IgD-negative memory B cell (primary cell): ENCODE measurements around the gene HSPBP1. TPM values are rescaled to one million over a fixed set of nuclear protein-coding genes. Genes with fewer than 3 reads are reported as not detected.

Experiments used
- H3K27ac Mint-ChIP-seq, 3 donors: one replicate each; pipeline ENCODE4 v1.8.0; 2020 to 2022; ENCODE audit warnings: mild to moderate bottlenecking in 3 of 3, mixed read lengths in 3 of 3, moderate library complexity in 1 of 3
- H3K27me3 Mint-ChIP-seq: one replicate; pipeline ENCODE4 v1.8.0; 2021; ENCODE audit warnings: mixed read lengths
- H3K36me3 Mint-ChIP-seq: one replicate; pipeline ENCODE4 v1.8.0; 2020; ENCODE audit warnings: mild to moderate bottlenecking, mixed read lengths
- H3K4me1 Mint-ChIP-seq, 3 donors: one replicate each; pipeline ENCODE4 v1.8.0; 2020 to 2022; ENCODE audit warnings: mixed read lengths in 3 of 3, mild to moderate bottlenecking in 1 of 3
- H3K4me3 Mint-ChIP-seq, 4 donors: one replicate each; pipeline ENCODE4 v1.8.0; 2020 to 2022; ENCODE audit warnings: mild to moderate bottlenecking in 4 of 4, mixed read lengths in 4 of 4, moderate library complexity in 3 of 4
- H3K9me3 Mint-ChIP-seq, 3 donors: one replicate each; pipeline ENCODE4 v1.8.0; 2020 to 2021; ENCODE audit warnings: mixed read lengths in 3 of 3, mild to moderate bottlenecking in 1 of 3
- polyA plus RNA-seq: library from polyadenylated mRNA; unstranded; fragments of 300-500 nt; fragmentation: Illumina TruSeq; gene quantifications from one replicate; pipeline ENCODE4 v1.2.3, GENCODE V29; 2021

HSPBP1 gene
- polyA plus RNA-seq, 1 donor from 2014 or later = 34.1 TPM

- H3K36me3 Mint-ChIP-seq = no peaks in the 10 kb centered on the region
These were observed 31.7 kb downstream of the HSPBP1 start for GRCh38 chr19:55248166-55248675.

DNA sequence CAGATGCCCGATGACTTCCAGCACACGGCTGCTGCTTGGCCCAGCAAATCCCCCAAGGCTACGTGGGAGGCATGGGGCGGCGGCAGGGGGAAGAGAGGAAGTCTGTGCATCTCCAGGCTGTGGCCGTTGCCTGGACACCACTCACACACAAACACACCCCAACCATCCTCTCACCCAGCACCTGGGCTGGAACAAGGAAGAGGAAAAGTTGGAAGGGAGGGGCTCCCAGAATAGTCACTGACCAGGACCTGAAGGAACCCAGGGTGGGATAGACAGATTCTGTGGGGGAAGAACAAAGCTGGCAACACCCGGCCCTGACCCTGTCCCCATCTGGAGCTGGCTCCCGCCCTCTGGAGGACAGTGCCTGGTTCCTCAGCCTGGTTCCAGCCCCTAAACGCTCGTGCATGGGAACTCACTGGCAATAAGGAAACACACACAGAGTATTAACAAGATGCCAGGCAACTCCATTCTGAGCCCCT, 32.2 kb downstream of the HSPBP1 start:
- Mint-ChIP-seq H3K4me1 (peaks cover 22 to 29% (median 27%) of the 10 kb centered on the region in 3 donors), H3K27ac (peak overlapping the region in 2 of 3 donors; percentile 60 to 82), H3K36me3 (no peaks in the 10 kb centered on the region), H3K9me3 (no peaks in the 10 kb centered on the region), H3K4me3 (no peak overlapping the region), H3K27me3 (no peaks in the 10 kb centered on the region)

More at GRCh38 chr19:55248166-55248675, 31.7 kb downstream of the HSPBP1 start:
- Mint-ChIP-seq H3K4me3 (peak overlapping the region in 2 of 4 donors; percentile 14 to 54), H3K9me3 (no peaks in the 10 kb centered on the region), H3K4me1 (peaks cover 22 to 31% (median 28%) of the 10 kb centered on the region in 3 donors), H3K27me3 (no peaks in the 10 kb centered on the region), H3K27ac (peak overlapping the region in 2 of 3 donors; percentile 60 to 82)

- Mint-ChIP-seq H3K27me3 (no peaks in the 10 kb centered on the region), H3K4me1 (peaks cover 19 to 26% (median 21%) of the 10 kb centered on the region in 3 donors), H3K27ac (peak overlapping the region in 1 of 3 donors; percentile 73), H3K9me3 (no peaks in the 10 kb centered on the region), H3K36me3 (no peaks in the 10 kb centered on the region), H3K4me3 (no peak overlapping the region)
These were observed 33.2 kb downstream of the HSPBP1 start for GRCh38 chr19:55246462-55247451.

GRCh38 chr19:55245236-55245904, 34.5 kb downstream of the HSPBP1 start:
- peaks cover 7 to 15% (median 9%) of the 10 kb centered on the region in 3 donors for H3K4me1 Mint-ChIP-seq
- no peak overlapping the region for H3K27ac Mint-ChIP-seq
- H3K36me3 Mint-ChIP-seq = peaks cover 2% of the 10 kb centered on the region
- H3K4me3 Mint-ChIP-seq = no peak overlapping the region
- H3K9me3 Mint-ChIP-seq = no peaks in the 10 kb centered on the region
- H3K27me3 Mint-ChIP-seq = no peaks in the 10 kb centered on the region

- Mint-ChIP-seq H3K27ac (no peak overlapping the region), H3K36me3 (peaks cover 2% of the 10 kb centered on the region), H3K9me3 (no peaks in the 10 kb centered on the region), H3K4me1 (peaks cover 7 to 15% (median 9%) of the 10 kb centered on the region in 3 donors), H3K4me3 (no peak overlapping the region), H3K27me3 (no peaks in the 10 kb centered on the region)
These were observed 35.8 kb downstream of the HSPBP1 start for GRCh38 chr19:55244004-55244680.

- H3K4me3 Mint-ChIP-seq = no peak overlapping the region
- peaks cover 2% of the 10 kb centered on the region for H3K36me3 Mint-ChIP-seq
- H3K9me3 Mint-ChIP-seq = no peaks in the 10 kb centered on the region
- no peaks in the 10 kb centered on the region for H3K27me3 Mint-ChIP-seq
- no peak overlapping the region for H3K27ac Mint-ChIP-seq
- H3K4me1 Mint-ChIP-seq = peaks cover 0 to 3% (median 2%) of the 10 kb centered on the region in 3 donors
These were observed 37.4 kb downstream of the HSPBP1 start for GRCh38 chr19:55242517-55242916.

DNA sequence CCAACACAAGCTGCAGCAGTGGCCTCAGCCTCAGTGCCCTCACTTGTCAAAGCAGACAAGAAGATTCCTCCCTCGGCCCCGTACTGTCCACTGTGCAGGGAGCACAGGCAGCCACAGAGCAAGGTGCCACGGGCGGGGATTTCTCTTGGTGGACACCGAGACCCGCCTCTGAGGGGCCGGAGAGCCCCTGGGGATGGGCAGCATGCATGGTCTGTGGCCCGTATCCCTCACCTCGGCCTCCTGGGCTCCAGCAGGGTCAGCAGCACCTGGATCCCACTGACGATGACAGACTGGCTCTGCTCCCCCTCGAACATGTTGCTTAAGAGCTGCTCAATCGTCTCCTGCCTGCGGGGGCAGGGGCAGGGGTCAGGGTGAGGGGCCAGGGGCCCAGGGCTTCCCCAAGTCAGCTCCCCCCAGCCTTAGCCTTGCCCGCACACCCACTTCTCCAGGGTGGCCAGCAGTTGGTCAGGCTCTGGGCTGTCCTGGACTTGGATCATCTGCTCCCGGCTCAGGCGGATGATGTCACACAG, 37.9 kb downstream of the HSPBP1 start:
- H3K9me3 Mint-ChIP-seq = no peaks in the 10 kb centered on the region
- H3K4me3 Mint-ChIP-seq = no peak overlapping the region
- H3K27me3 Mint-ChIP-seq = no peaks in the 10 kb centered on the region
- H3K36me3 Mint-ChIP-seq = peaks cover 2% of the 10 kb centered on the region
- H3K4me1 Mint-ChIP-seq = peaks cover 0 to 3% (median 0%) of the 10 kb centered on the region in 3 donors
- H3K27ac Mint-ChIP-seq = no peak overlapping the region

- Mint-ChIP-seq H3K27ac (no peak overlapping the region), H3K4me1 (peaks cover 0 to 3% (median 0%) of the 10 kb centered on the region in 3 donors), H3K36me3 (peaks cover 2% of the 10 kb centered on the region), H3K4me3 (no peak overlapping the region), H3K9me3 (no peaks in the 10 kb centered on the region), H3K27me3 (no peaks in the 10 kb centered on the region)
These were observed 38.6 kb downstream of the HSPBP1 start for GRCh38 chr19:55241143-55241934.

DNA sequence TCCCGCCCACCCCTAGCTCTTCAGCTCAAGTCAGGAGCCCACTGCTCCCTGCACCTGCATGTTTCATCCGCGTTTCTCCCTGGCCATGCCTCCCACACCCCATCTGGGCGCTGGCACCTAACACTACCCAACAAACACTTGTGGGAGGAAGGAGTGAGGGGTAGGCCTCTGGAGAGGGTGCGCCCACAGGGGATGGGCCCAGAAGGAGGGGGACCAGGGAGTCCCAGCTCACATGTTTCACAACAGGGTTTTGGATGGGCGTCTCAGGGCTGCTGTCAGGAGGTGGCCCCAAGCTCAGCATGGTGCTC, 39.2 kb downstream of the HSPBP1 start:
- peaks cover 0 to 3% (median 0%) of the 10 kb centered on the region in 3 donors for H3K4me1 Mint-ChIP-seq
- H3K27ac Mint-ChIP-seq = no peak overlapping the region
- peaks cover 4% of the 10 kb centered on the region for H3K36me3 Mint-ChIP-seq
- H3K9me3 Mint-ChIP-seq = no peaks in the 10 kb centered on the region
- no peaks in the 10 kb centered on the region for H3K27me3 Mint-ChIP-seq
- no peak overlapping the region for H3K4me3 Mint-ChIP-seq

GRCh38 chr19:55239004-55239403, 40.9 kb downstream of the HSPBP1 start:
- peak overlapping the region in 1 of 3 donors; percentile 42 for H3K27ac Mint-ChIP-seq
- H3K36me3 Mint-ChIP-seq = peaks cover 11% of the 10 kb centered on the region
- H3K27me3 Mint-ChIP-seq = no peaks in the 10 kb centered on the region
- peaks cover 0 to 4% (median 2%) of the 10 kb centered on the region in 3 donors for H3K4me1 Mint-ChIP-seq
- H3K9me3 Mint-ChIP-seq = no peaks in the 10 kb centered on the region
- no peak overlapping the region for H3K4me3 Mint-ChIP-seq

DNA sequence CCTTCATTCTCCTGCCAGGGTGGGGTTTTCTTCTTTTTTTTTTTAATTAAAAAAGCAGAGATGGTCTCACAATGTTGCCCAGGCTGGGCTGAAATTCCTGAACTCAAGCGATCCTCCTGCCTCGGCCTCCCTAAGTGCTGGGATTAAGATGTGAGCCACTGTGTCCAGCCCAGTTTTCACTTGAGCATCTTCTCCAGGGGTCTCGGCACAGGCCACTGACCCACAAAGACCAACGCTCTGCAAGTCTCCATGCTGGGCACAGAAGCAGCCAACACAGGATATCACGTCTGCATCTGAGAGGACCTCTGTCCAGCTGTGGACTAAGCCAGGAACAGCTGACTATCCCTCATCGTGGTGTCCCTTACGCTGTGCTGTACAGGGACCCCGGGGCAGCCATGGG, 41.9 kb downstream of the HSPBP1 start:
- peaks cover 0 to 4% (median 2%) of the 10 kb centered on the region in 3 donors for H3K4me1 Mint-ChIP-seq
- H3K27me3 Mint-ChIP-seq = no peaks in the 10 kb centered on the region
- no peak overlapping the region for H3K27ac Mint-ChIP-seq
- peaks cover 11% of the 10 kb centered on the region for H3K36me3 Mint-ChIP-seq
- no peak overlapping the region for H3K4me3 Mint-ChIP-seq
- no peaks in the 10 kb centered on the region for H3K9me3 Mint-ChIP-seq

DNA sequence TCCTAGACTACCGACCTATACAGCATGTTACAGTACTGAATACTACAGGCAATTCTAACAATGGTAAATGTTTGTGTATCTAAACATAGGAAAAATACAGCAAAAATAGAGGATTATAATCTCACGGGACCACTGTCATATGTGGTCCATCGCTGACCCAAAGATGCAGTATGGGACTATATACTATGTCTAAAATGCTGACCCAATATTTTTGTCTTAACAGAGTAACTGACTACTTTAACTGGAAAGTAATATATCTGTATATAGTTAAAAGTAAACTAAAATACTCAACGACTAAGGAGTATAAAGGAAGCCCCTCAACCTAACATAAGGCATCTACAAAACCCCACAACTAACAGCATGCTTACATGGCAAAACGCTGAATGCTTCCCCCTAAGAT, 46.9 kb downstream of the HSPBP1 start:
- peaks cover 0 to 4% (median 1%) of the 10 kb centered on the region in 3 donors for H3K4me1 Mint-ChIP-seq
- H3K9me3 Mint-ChIP-seq = no peaks in the 10 kb centered on the region
- no peak overlapping the region for H3K27ac Mint-ChIP-seq
- H3K36me3 Mint-ChIP-seq = peaks cover 10% of the 10 kb centered on the region
- H3K4me3 Mint-ChIP-seq = no peak overlapping the region
- no peaks in the 10 kb centered on the region for H3K27me3 Mint-ChIP-seq

DNA sequence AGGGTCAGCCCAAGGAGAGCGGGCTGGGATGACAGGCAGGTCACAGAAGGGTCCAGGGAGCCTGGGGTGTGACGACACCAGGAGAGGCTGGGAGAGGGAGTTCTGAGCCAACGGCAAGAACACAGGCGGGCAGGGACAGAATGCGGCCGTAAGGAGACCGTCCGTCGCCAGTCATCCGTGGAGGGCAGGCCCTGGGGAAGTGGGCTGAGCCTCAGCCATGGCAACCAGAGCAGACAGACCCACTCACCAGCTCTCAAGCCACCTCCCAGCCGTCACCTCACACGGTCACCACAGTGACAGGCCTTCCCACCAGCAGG, 47.7 kb downstream of the HSPBP1 start:
- Mint-ChIP-seq H3K4me3 (no peak overlapping the region), H3K4me1 (peaks cover 0 to 5% (median 1%) of the 10 kb centered on the region in 3 donors), H3K27me3 (no peaks in the 10 kb centered on the region), H3K9me3 (no peaks in the 10 kb centered on the region), H3K27ac (no peak overlapping the region), H3K36me3 (peaks cover 12% of the 10 kb centered on the region)
